Keratinocyte (primary cell): Measurements from ENCODE around the gene SKAP1. TPM values are rescaled to one million over a fixed set of nuclear protein-coding genes. Genes with fewer than 3 reads are reported as not detected.

Experiments
- DNase-seq: peaks from one replicate; pipeline ENCODE4 v3.0.0-alpha.2; 2011; ENCODE audit warnings: low read depth, missing footprints, low spot score
- FAIRE-seq: peaks from 2 replicates; lab custom pipeline; 2011; peaks lifted over from hg19 to GRCh38; lab: Jason Lieb, UNC
- H2AFZ ChIP-seq: 2 replicates; pipeline ENCODE4 v1.6.0; 2012; ENCODE audit warnings: low read length, control low read depth, inconsistent platforms; ENCODE audit not compliant: control insufficient read depth
- H3K27ac ChIP-seq: 2 replicates; pipeline ENCODE4 v1.5.1; 2011; ENCODE audit warnings: low read length; ENCODE audit not compliant: control insufficient read depth, insufficient read depth
- H3K27me3 ChIP-seq: 3 replicates; pipeline ENCODE4 v1.6.0; 2011; ENCODE audit warnings: low read length; ENCODE audit not compliant: control insufficient read depth, insufficient read depth; ENCODE audit errors: extremely low read depth
- H3K36me3 ChIP-seq, 2 experiments: 2 replicates in 1 of 2; 3 replicates in 1 of 2; pipeline ENCODE4 v1.5.1; 2011; ENCODE audit warnings: low read length in 2 of 2, mild to moderate bottlenecking in 1 of 2; ENCODE audit not compliant: control insufficient read depth in 2 of 2, insufficient read depth in 2 of 2; ENCODE audit errors: extremely low read depth in 1 of 2
- H3K4me1 ChIP-seq: 3 replicates; pipeline ENCODE4 v1.5.1; 2011; ENCODE audit warnings: low read length; ENCODE audit not compliant: control insufficient read depth, insufficient read depth; ENCODE audit errors: extremely low read depth
- H3K4me2 ChIP-seq: 3 replicates; pipeline ENCODE4 v1.6.0; 2011; ENCODE audit warnings: low read depth, low read length; ENCODE audit not compliant: control insufficient read depth, insufficient read depth; ENCODE audit errors: extremely low read depth
- H3K4me3 ChIP-seq, 3 experiments: fragments of 200-600 bp in 1 of 3; sonication (generic) in 1 of 3; 2 replicates in 2 of 3; 3 replicates in 1 of 3; pipeline ENCODE4 v1.5.1; 2011 to 2016; ENCODE audit warnings: low read length in 3 of 3, mild to moderate bottlenecking in 3 of 3, control low read depth in 2 of 3, inconsistent platforms in 1 of 3, low read depth in 1 of 3, mixed read lengths in 1 of 3, mixed run types in 1 of 3, moderate library complexity in 1 of 3; ENCODE audit not compliant: control insufficient read depth in 2 of 3, insufficient read depth in 2 of 3; ENCODE audit errors: extremely low read depth in 1 of 3
- H3K79me2 ChIP-seq: 2 replicates; pipeline ENCODE4 v1.6.0; 2012; ENCODE audit warnings: low read length; ENCODE audit not compliant: control insufficient read depth, insufficient read depth
- H3K9ac ChIP-seq: 3 replicates; pipeline ENCODE4 v1.6.0; 2011; ENCODE audit warnings: low read length; ENCODE audit not compliant: control insufficient read depth, insufficient read depth; ENCODE audit errors: extremely low read depth
- H3K9me1 ChIP-seq: 3 replicates; pipeline ENCODE4 v1.6.0; 2011; ENCODE audit warnings: low read length; ENCODE audit not compliant: control insufficient read depth, insufficient read depth; ENCODE audit errors: extremely low read depth
- H3K9me3 ChIP-seq: 2 replicates; pipeline ENCODE4 v1.5.1; 2012; ENCODE audit warnings: low read depth, low read length; ENCODE audit not compliant: control insufficient read depth
- H4K20me1 ChIP-seq: 3 replicates; pipeline ENCODE4 v1.6.0; 2011; ENCODE audit warnings: low read length; ENCODE audit not compliant: control insufficient read depth, insufficient read depth; ENCODE audit errors: extremely low read depth
- EZH2 ChIP-seq: IDR thresholded peaks from one replicate; pipeline ENCODE4 v1.6.1; 2012; ENCODE audit warnings: inconsistent platforms, mild to moderate bottlenecking, low read length, moderate library complexity
- dilution Hi-C: fragments of 300-500 bp; cut with MboI; formaldehyde crosslinking; loops from one replicate; pipeline ENCODE4 v1.7.0; 2020; ENCODE audit warnings: low sequenced_read_pairs; ENCODE audit not compliant: extremely low pct_ligation_motif_present
- polyA plus RNA-seq, 5 experiments: library from polyadenylated mRNA; depleted of rRNA in 3 of 5; stranded (reverse) in 3 of 5; stranded (forward) in 1 of 5; unstranded in 1 of 5; fragments of >200 nt; gene quantifications; 1 replicate in 1 of 5; 2 replicates in 3 of 5; 3 replicates in 1 of 5; pipeline versions ENCODE4 v1.2.1 to v1.2.3, GENCODE V29; 2011 to 2012; ENCODE audit warnings: missing spikeins in 2 of 5, low read depth in 1 of 5, low replicate concordance in 1 of 5
- TF ChIP-seq, protein P1 (sequence below), 3 experiments: IDR thresholded peaks in 1 of 3; conservative IDR thresholded peaks in 1 of 3; optimal IDR thresholded peaks in 1 of 3; 2 replicates in 2 of 3; 3 replicates in 1 of 3; pipeline versions ENCODE3 to v1.5.1; 2011; ENCODE audit warnings: low read length in 3 of 3, mild to moderate bottlenecking in 3 of 3, moderate library complexity in 2 of 3, control low read depth in 1 of 3, inconsistent platforms in 1 of 3; ENCODE audit not compliant: insufficient read depth in 2 of 3; ENCODE audit errors: extremely low read depth in 1 of 3

Gene SKAP1
- polyA plus RNA-seq, 1 donor (not counting 4 experiments of a cell fraction or from before 2014, with no cell fraction given): not detected

DNA sequence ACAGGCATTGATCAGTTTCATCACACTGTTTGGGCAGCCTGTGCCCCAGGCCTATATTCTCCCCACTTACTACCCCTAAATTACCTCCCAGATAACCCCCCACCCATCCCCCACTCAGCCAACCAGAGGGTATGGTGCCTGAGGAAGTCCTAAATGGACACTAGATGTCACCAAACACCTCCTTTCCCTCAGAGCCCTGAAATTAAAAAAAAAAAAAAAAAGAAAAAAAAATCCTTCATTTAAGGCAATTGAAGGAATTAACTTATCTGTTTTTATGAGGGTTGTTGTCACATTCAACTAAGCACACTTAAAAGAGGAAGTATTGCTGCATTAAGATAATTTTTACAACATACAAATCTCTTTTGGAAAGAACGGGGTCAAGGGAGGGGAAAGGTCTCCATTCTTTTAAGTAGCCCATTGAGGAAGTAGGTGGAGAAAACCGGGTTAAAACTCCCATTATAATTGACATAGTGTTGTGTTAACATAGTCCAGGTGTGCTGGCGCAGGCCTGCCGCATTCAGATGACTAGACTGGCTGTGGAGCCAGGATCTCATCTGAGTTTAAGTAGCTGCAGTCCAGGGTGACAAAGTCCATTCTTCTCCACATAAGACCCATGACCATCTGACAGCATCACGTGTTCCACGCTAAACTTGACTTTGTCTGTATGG lies 276.2 kb downstream of the SKAP1 start:
- no peaks in the 10 kb centered on the region for H3K4me1 ChIP-seq
- no peak for DNase-seq
- H3K9me1 ChIP-seq: no peaks in the 10 kb centered on the region
- no peak overlapping the region for H3K27ac ChIP-seq
- H3K36me3 ChIP-seq: no peaks in the 10 kb centered on the region
- dilution Hi-C loops: no loop called here
- H3K9me3 ChIP-seq: no peaks in the 10 kb centered on the region
- no peaks in the 10 kb centered on the region for H3K79me2 ChIP-seq
- H3K9ac ChIP-seq: no peak overlapping the region
- no peak overlapping the region for H2AFZ ChIP-seq
- no peak overlapping the region for H3K4me2 ChIP-seq
- peaks cover 48% of the 10 kb centered on the region for H3K27me3 ChIP-seq
- FAIRE-seq: no peak
- H4K20me1 ChIP-seq: no peaks in the 10 kb centered on the region
- TF ChIP-seq EZH2: no peak
- TF ChIP-seq, protein P1, sequence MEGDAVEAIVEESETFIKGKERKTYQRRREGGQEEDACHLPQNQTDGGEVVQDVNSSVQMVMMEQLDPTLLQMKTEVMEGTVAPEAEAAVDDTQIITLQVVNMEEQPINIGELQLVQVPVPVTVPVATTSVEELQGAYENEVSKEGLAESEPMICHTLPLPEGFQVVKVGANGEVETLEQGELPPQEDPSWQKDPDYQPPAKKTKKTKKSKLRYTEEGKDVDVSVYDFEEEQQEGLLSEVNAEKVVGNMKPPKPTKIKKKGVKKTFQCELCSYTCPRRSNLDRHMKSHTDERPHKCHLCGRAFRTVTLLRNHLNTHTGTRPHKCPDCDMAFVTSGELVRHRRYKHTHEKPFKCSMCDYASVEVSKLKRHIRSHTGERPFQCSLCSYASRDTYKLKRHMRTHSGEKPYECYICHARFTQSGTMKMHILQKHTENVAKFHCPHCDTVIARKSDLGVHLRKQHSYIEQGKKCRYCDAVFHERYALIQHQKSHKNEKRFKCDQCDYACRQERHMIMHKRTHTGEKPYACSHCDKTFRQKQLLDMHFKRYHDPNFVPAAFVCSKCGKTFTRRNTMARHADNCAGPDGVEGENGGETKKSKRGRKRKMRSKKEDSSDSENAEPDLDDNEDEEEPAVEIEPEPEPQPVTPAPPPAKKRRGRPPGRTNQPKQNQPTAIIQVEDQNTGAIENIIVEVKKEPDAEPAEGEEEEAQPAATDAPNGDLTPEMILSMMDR (optimal IDR thresholded peaks at IDR 0.05 in 1 of 3, IDR thresholded peaks at IDR 0.05 in 1 of 3, conservative IDR thresholded peaks at IDR 0.05 in 1 of 3; ENCODE audit: extremely low read depth in 1 of 3, insufficient read depth in 2 of 3, low read length in 3 of 3): peak; percentile 20 to 59 (median 32)
- no peak overlapping the region for H3K4me3 ChIP-seq

DNA sequence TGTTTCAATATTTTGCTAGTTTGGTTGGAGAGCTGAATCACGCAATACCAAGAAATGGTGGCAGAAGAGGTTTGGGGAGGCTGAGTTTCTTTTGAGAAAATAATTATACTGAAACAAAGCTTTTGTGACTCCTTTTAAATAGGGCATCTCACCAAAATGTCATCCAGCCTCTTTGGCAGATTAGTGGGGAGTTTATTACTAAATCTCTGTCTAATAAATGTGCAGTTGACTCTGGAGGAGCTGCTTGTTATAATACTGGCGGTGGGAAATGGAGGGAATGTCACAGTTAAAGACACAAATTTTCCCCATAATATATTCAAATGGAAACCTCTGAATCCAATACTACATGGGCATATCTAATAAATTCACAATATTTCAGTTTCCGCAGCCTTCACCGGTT lies 277.7 kb downstream of the SKAP1 start:
- peaks cover 59% of the 10 kb centered on the region for H3K27me3 ChIP-seq
- FAIRE-seq: no peak

More for the DNA sequence above, 277.7 kb downstream of the SKAP1 start:
- H3K9ac ChIP-seq: no peak overlapping the region
- no peak for TF ChIP-seq EZH2
- TF ChIP-seq, protein P1 (optimal IDR thresholded peaks at IDR 0.05 in 1 of 3, IDR thresholded peaks at IDR 0.05 in 1 of 3, conservative IDR thresholded peaks at IDR 0.05 in 1 of 3; ENCODE audit: extremely low read depth in 1 of 3, insufficient read depth in 2 of 3, low read length in 3 of 3): no peak
- no peak for DNase-seq
- H3K4me2 ChIP-seq: no peak overlapping the region
- dilution Hi-C loops: no loop called here
- H4K20me1 ChIP-seq: no peaks in the 10 kb centered on the region
- no peak overlapping the region for H2AFZ ChIP-seq
- no peaks in the 10 kb centered on the region for H3K79me2 ChIP-seq
- H3K9me1 ChIP-seq: no peaks in the 10 kb centered on the region
- H3K9me3 ChIP-seq: no peaks in the 10 kb centered on the region
- H3K4me3 ChIP-seq: no peak overlapping the region
- no peaks in the 10 kb centered on the region for H3K4me1 ChIP-seq
- H3K36me3 ChIP-seq: no peaks in the 10 kb centered on the region
- H3K27ac ChIP-seq: no peak overlapping the region
